ENCODE measurements around the gene MSN. TPM values are rescaled to one million over a fixed set of nuclear protein-coding genes. Genes with fewer than 3 reads are reported as not detected.
A peak's percentile ranks its signal among the peaks of the same experiment; 100 is the strongest.

Gene MSN
- total RNA-seq, 4 donors from 2014 or later = 39.1 to 69.6 (median 59.6) TPM

DNA sequence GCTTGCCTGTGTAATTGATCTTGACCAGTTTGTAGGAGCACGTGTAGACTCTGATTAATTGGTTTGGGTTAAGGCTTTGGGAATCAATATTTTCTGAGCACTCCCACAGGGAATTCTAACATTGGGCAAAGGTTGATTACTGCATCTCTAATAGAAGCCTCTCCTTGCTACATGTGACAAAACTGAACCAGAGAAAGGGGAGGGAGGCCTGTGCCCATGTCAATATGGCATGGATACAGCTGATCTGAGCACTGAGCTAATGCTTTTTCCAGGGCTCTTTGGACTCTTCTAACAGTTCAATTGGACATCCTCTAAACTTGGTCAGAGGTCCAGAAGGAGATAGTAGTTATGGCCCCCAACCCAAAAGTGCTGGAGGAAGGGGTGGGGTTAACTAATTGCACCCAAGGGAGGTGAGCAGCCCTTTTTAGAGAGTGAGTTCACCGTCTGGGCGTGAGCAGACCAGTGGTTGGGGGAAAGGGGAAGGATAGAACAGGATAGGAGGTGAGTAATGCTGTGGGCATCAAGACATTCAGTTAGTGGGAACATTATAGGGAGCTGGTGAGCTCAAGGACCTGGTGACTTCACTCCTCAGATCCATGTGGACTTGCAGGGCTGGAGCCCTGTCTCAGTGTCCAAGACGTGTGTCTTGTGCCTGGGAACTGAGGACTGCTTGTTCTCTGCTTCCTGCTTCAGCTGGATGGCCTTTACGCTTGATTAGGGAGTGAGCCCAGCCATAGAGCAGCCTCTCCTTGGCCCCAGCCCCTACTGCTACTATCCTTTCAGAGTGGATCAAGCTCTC lies 22.8 kb downstream of the MSN start:
- in situ Hi-C loops (cut with MboI; ENCODE audit: low sequenced_read_pairs in 4 of 4) (loop anchor here in 1 of 4 donors (25.0 kb wide), 1 partner anchor 103 kb away; no protein-coding TSS in a partner anchor), intact Hi-C loops (cut with DNase I; ENCODE audit: low total_unique reads) (no loop called here)
- H3K27ac ChIP-seq = peak overlapping the region; percentile 69 to 81 (median 73)
- ATAC-seq = peak; percentile 84 to 92
- H3K27me3 ChIP-seq = no peaks in the 10 kb centered on the region
- peaks cover 16 to 60% of the 10 kb centered on the region in 2 donors for H3K4me1 ChIP-seq
- H3K36me3 ChIP-seq = no peaks in the 10 kb centered on the region
- H3K4me3 ChIP-seq = no peak overlapping the region
- TF ChIP-seq, protein P1, sequence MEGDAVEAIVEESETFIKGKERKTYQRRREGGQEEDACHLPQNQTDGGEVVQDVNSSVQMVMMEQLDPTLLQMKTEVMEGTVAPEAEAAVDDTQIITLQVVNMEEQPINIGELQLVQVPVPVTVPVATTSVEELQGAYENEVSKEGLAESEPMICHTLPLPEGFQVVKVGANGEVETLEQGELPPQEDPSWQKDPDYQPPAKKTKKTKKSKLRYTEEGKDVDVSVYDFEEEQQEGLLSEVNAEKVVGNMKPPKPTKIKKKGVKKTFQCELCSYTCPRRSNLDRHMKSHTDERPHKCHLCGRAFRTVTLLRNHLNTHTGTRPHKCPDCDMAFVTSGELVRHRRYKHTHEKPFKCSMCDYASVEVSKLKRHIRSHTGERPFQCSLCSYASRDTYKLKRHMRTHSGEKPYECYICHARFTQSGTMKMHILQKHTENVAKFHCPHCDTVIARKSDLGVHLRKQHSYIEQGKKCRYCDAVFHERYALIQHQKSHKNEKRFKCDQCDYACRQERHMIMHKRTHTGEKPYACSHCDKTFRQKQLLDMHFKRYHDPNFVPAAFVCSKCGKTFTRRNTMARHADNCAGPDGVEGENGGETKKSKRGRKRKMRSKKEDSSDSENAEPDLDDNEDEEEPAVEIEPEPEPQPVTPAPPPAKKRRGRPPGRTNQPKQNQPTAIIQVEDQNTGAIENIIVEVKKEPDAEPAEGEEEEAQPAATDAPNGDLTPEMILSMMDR (IDR thresholded peaks at IDR 0.05 in 4 of 5, conservative IDR thresholded peaks at IDR 0.05 in 1 of 5) = no peak
- TF ChIP-seq POLR2A (IDR thresholded peaks at IDR 0.05) = peak; percentile 10 to 16
- no peaks in the 10 kb centered on the region for H3K9me3 ChIP-seq
- peak; percentile 52 to 62 for DNase-seq

DNA sequence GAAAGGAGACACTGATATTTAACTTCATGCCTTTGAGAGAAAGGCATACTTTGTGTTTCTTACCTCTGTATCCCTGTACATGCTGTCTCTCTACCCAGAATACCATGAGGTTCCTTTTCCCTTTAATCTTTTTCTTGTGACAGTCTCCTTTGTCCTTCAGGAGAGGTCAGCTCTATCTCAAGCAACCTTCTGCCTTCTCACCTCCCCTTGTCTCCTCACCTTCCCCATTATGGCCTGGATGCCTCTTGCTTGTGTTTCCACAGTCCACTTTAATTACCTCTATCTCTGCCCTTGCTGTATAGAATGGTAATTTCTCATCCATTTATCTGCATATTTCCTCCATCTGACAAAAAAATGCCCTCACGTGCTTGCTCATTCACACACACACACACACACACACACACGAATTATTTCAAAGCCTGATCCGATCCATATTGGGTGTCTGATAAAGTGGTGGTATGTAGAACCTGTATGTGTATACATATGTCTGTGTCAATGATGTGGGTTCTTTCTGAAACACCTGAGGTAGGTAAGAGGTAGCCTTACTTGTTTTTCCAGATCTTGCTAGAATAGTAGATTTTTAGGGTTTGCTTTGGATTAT lies 28.5 kb downstream of the MSN start:
- Histone ChIP-seq H3K27me3 (no peaks in the 10 kb centered on the region), H3K4me3 (no peak overlapping the region), H3K27ac (peak overlapping the region; percentile 37 to 64 (median 62)), H3K9me3 (no peaks in the 10 kb centered on the region), H3K36me3 (no peaks in the 10 kb centered on the region), H3K4me1 (peaks cover 27 to 58% of the 10 kb centered on the region in 2 donors)
- intact Hi-C loops (cut with DNase I; ENCODE audit: low total_unique reads) (no loop called here), in situ Hi-C loops (cut with MboI; ENCODE audit: low sequenced_read_pairs in 4 of 4) (loop anchor here in 1 of 4 donors (25.0 kb wide), 1 partner anchor 109 kb away; no protein-coding TSS in a partner anchor)
- no peak for ATAC-seq
- TF ChIP-seq POLR2A (IDR thresholded peaks at IDR 0.05) = no peak
- TF ChIP-seq, protein P1 (IDR thresholded peaks at IDR 0.05 in 4 of 5, conservative IDR thresholded peaks at IDR 0.05 in 1 of 5) = no peak
- no peak for DNase-seq

DNA sequence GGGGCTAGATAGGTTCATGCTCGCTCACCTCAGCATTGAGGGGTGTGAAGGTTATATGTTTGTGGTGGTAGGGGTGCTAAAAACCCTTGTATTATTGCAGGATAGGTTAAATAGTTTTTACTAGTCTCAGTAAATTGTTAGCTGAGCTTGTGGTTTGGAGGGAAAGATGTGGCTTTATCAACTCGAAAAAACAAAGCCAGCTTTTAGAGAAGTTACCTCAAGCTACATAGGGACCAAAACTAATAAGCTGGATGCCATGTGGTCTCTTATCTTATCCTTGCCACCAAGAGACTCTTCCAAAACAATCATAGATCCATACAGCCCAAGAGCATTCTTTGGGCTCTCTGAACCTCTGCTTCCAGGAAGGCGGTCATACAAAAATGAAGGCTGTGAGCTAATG lies 29.2 kb downstream of the MSN start:
- ATAC-seq (no peak), DNase-seq (no peak)
- H3K9me3 ChIP-seq = no peaks in the 10 kb centered on the region
- H3K27ac ChIP-seq = peak overlapping the region; percentile 37 to 64 (median 62)
- no peaks in the 10 kb centered on the region for H3K27me3 ChIP-seq
- H3K4me1 ChIP-seq = peaks cover 25 to 59% of the 10 kb centered on the region in 2 donors
- no peaks in the 10 kb centered on the region for H3K36me3 ChIP-seq
- in situ Hi-C loops (cut with MboI; ENCODE audit: low sequenced_read_pairs in 4 of 4) = loop anchor here in 1 of 4 donors (25.0 kb wide), 1 partner anchor 109 kb away; no protein-coding TSS in a partner anchor
- H3K4me3 ChIP-seq = no peak overlapping the region
- intact Hi-C loops (cut with DNase I; ENCODE audit: low total_unique reads) = no loop called here
- TF ChIP-seq, protein P1 (IDR thresholded peaks at IDR 0.05 in 4 of 5, conservative IDR thresholded peaks at IDR 0.05 in 1 of 5) = no peak
- TF ChIP-seq POLR2A (IDR thresholded peaks at IDR 0.05) = no peak

DNA sequence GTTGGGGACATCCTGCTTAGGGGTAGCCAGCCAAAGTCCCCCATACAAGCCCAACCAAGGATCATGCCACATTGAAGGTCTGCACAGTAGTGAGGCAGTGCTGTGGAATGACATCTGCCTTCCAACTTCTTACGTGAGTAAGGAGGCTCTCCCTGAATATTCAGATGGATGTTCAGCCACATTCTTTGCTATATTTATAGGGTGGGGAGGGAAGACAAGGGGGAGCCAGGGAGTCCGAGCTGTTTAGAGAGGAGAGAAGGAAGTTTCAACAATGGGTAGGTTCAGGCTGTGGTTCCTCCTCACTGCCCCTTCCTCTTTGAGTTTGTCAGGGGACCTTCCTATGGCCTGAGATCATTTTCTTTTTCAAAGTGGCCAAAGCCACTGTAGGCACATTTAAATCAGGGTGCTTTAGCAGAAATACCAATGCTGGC lies 29.8 kb downstream of the MSN start:
- in situ Hi-C loops (cut with MboI; ENCODE audit: low sequenced_read_pairs in 4 of 4) (loop anchor here in 1 of 4 donors (25.0 kb wide), 1 partner anchor 110 kb away; no protein-coding TSS in a partner anchor), intact Hi-C loops (cut with DNase I; ENCODE audit: low total_unique reads) (no loop called here)
- TF ChIP-seq POLR2A (IDR thresholded peaks at IDR 0.05) = no peak
- TF ChIP-seq, protein P1 (IDR thresholded peaks at IDR 0.05 in 4 of 5, conservative IDR thresholded peaks at IDR 0.05 in 1 of 5) = no peak
- no peak for DNase-seq
- peak in 1 of 2 donors; percentile 24 for ATAC-seq
- Histone ChIP-seq H3K9me3 (no peaks in the 10 kb centered on the region), H3K4me3 (no peak overlapping the region), H3K27ac (peak overlapping the region; percentile 37 to 64 (median 62)), H3K27me3 (no peaks in the 10 kb centered on the region), H3K36me3 (no peaks in the 10 kb centered on the region), H3K4me1 (peaks cover 25 to 53% of the 10 kb centered on the region in 2 donors)

All from gastrocnemius medialis (tissue), 4 donors.